Brain pericyte (primary cell): ENCODE results near the gene LZTS2.
"Not testable (repeated sequence)": the region's sequence is repeated elsewhere in the genome, so short reads cannot be mapped to it uniquely, and the experiment has no call there.

Experiments used
- DNase-seq: peaks from one replicate; pipeline ENCODE4 v3.0.0-alpha.2; 2012; ENCODE audit warnings: low read depth, low spot score

The LZTS2 gene, protein sequence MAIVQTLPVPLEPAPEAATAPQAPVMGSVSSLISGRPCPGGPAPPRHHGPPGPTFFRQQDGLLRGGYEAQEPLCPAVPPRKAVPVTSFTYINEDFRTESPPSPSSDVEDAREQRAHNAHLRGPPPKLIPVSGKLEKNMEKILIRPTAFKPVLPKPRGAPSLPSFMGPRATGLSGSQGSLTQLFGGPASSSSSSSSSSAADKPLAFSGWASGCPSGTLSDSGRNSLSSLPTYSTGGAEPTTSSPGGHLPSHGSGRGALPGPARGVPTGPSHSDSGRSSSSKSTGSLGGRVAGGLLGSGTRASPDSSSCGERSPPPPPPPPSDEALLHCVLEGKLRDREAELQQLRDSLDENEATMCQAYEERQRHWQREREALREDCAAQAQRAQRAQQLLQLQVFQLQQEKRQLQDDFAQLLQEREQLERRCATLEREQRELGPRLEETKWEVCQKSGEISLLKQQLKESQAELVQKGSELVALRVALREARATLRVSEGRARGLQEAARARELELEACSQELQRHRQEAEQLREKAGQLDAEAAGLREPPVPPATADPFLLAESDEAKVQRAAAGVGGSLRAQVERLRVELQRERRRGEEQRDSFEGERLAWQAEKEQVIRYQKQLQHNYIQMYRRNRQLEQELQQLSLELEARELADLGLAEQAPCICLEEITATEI

DNA sequence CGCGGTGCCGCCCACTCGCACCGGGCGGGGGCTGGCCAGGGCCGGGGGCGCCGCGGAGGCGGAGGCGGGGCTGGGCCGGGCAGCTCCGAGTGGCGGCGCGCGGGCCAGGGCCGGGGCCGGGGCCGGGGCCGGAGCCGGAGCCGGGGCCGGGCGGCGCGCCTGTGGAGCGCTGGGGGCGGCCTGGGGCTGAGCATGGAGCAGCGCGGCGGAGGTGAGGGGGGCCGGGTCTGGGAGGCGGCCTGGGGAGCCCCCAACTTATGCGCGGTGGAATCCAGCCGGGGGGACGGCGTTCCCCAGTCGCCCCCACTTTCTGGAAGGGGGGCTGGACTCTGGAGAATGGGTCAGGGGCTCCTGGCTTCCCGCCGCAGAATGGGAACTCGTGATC, at the start of gene LZTS2:
Gene LZTS2, plus strand, starts transcription at position 67 of the 385 bp plus-strand sequence. CDS start 2,731 bp downstream, outside the sequence.
- no peak for DNase-seq

DNA sequence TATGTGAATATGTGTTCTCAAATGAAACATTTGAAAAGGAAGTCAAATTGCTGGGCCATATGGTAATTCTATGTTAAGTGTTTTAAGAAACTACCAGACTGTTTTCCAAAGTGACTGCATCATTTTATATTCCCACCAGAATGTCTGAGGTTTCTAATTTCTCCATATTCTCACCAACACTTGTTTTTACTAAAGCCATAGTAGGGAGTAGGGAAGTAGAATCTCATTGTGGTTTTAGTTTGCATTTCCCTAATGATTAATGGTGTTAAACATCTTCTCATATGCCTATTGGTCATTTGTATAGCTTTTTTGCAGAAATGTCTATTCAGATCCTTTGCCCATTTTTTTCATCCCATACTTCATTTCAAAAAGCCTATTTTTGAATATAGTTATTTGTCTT, 39.4 kb upstream of the LZTS2 start:
- no peak for DNase-seq

DNA sequence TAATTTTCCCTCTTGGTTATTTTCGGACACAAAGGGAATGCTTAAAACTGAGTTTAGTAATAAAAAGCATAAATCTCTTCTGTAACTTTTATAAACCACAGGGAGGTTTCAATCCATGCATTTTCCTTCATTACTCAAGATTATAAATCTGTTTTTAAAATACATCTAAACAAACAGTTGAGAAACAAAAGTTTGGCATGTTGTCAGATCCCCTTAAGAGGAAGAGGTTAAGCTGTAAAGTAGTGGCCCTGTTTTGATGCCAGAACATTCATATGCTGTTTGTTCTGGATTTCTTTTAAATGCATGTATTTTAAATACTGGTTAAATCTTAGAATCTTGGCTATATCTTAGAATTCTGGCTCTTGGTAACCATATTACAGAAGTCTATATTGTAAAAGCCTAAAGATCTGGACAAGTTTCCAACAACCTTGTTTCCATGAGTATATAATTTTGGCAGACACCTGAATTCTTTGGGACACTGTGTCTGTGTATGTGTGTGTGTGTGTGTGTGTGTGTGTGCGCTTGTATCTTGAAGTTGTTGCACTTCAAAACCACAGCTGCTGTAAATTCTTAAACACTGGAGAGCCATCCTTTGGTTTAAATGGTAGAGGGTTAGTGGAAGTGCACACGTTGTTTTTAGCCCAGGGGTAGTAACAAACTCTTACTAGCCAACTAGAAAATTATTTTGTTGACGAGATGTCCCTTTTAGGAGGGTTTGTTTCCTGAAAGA, 37.1 kb upstream of the LZTS2 start:
- no peak for DNase-seq

- no peak for DNase-seq
Measured at GRCh38 chr10:100963826-100964225, 35.8 kb upstream of the LZTS2 start.

GRCh38 chr10:100965820-100966219, 33.8 kb upstream of the LZTS2 start:
- DNase-seq = no peak

DNA sequence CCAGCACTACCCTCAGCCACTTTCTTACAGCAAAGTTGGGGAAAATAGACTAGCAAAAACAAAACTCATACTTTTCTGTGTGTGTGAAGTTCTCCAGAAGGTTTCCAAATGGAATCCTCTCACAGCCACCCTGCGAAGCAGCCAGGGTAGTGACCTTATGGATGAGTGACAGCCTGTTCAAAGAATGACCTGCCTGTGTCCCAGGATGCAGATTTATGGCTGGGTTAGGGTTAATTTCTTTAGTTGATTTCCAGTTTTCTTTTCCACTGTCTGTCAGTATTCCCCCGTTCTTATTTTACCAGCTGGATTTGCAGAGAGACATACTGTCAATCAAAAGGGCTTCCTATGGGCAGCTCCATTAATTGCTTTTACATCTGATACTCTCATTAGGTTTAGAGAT, 32.7 kb upstream of the LZTS2 start:
- no peak for DNase-seq

GRCh38 chr10:100967332-100967731, 32.3 kb upstream of the LZTS2 start:
- DNase-seq = no peak

DNA sequence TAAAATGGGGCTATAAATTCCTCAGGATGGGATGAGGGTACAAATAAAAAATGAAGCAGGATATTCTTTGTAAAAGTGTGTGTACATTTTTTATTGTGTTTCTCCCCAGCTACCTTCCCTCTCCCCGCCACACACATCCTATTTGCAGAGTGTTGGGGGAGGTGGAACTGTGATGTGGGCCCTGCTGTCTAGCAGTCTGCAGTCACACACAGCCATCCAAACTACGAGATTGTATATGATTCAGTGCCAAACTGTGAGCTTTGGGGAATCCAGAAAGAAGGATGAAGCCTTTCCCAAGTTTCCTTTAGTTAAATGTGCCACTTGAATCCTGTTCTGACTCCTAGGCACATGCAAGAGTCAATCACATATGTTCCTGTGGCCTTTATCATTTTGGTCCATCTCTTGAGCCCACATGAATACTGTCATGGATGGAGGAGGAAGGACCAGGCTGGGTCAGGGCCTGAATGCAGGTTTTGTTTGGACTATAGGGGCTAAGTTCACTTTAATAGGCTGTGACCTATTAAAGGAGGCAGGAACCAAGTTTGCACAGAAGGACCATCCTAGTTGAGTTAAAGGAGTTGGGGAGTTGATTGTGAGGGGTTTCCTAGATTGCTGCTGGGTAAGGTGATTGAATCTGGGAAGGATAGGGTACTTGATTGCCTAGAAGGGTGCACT, 31.4 kb upstream of the LZTS2 start:
- DNase-seq = no peak

- DNase-seq = no peak
Measured at GRCh38 chr10:100968863-100969186, 30.8 kb upstream of the LZTS2 start.

DNA sequence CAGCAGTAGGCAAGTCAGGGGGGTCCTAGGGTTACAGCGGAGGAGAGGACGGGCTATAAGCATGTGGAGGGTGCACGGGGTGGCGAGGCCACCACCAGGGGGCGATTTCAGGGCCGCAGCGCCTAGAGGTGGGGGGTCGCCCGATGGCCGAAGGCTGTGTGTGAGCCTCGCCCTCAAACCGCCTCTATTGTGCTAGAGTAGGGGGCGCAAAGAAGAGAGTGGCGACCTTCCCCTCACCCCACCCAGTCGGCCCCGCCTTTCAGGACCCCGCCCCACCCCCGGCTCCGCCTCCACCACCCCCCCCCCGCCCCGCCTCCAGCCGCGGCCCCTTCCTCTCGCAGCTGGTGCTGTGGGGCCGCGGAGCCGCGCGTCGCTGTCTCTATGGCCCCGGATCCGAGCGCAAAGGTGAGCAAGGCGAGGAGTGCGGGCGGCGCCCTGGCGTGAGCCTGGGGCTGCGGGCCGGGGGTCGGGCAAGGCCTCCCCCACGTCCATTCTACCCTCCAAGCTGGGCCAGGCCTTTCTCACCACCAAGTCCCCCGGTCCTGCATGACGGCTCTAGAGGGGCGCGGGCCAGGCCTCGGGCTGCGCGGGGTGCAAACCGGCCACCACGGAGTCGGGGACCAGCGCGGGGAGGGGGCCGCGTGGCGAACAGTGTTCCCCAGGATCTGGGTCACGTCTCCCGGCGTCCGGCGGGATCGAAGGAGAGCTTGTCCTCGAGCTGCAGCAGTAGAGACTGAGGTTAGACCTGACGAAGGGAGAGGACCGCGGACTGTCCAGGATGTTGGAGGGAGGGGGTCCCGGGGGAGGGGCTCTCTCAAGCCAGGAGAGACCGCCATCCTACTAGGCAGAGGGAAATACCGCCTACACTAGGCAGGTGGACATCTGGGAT, 30.2 kb upstream of the LZTS2 start, which contains the start of gene SEMA4G:
Gene SEMA4G, plus strand, starts transcription at position 318 of the 889 bp plus-strand sequence. CDS start 3,409 bp downstream, outside the sequence.
- no peak for DNase-seq

GRCh38 chr10:100970076-100970913, 29.3 kb upstream of the LZTS2 start:
- DNase-seq = no peak

DNA sequence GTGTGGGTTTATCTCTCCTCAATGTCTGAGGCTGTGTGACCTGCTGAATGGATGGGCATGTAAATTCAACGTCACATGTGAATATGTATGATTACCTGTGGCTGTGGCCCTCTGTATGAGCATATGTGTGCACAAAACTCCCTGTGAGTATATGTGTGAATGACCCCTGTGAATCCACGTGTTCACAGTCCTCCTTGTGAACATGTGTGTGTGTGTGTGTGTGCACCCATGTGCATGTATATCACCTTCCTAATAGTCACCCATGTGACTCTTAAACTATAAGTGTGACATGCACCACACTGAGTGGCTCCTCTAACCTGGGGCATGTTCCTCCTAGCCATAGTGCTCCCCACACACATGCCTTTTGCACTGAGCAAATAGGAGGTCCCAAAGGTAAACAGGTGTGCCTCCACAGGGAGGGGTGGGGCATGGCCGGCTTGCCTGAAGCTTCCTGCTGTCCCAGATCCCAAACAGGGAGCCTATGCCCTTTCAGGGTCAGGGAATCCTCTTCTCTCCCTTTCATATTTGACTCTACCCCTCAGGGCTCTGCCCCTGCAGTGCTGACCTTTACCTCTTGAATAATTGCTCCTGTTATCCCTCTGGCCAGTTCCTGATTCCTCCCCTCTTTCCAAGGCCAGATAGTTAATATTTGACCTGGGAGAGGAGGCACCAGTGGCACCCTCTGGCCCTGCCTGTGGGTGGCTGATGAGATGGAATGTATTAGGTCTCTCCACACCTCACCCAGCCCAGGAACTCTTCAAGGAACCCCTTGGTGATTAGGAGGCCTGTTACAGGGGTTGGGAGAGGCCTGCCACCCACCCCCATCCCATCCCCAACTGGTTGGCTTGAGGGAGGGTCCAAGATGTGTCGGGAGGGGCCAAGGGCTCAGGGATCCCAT, 28.4 kb upstream of the LZTS2 start:
- no peak for DNase-seq

DNA sequence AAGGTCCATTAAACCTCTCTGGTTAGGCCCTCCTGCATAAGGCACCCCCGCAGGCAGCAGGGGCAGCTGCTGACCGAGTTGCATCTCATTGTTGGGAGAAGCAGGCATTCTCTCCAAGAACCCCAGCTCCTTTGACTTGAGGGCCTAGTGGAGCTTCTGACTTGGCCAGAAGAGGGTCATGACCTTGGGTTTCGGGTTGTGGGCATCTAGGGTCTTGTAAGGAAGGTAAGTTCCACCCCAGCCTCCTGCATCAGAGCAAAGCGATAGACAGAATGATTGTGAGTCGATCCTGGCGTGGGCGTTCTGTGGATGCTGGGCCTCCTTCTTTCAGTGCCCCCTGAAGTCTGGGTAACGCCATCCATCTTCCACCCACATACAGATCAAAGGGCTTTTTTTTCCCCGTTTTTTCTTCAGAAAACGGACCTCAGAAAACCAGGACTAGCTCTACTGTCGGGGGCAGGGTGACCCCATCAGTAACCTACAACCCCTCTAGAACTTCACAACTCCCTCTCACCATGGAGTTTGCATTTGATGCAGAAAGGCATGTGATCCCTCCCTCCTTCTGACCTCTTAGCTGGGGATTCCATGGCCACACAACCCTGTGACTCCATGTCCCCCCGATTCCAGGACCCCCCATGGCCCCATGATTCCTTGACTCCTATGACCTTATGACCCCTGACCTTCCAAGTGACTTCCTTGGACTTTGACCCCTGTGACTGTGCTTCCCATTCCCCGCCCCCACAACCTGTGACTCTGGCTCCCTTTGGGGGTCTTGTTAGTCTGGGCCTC, 27.3 kb upstream of the LZTS2 start:
- no peak for DNase-seq

DNA sequence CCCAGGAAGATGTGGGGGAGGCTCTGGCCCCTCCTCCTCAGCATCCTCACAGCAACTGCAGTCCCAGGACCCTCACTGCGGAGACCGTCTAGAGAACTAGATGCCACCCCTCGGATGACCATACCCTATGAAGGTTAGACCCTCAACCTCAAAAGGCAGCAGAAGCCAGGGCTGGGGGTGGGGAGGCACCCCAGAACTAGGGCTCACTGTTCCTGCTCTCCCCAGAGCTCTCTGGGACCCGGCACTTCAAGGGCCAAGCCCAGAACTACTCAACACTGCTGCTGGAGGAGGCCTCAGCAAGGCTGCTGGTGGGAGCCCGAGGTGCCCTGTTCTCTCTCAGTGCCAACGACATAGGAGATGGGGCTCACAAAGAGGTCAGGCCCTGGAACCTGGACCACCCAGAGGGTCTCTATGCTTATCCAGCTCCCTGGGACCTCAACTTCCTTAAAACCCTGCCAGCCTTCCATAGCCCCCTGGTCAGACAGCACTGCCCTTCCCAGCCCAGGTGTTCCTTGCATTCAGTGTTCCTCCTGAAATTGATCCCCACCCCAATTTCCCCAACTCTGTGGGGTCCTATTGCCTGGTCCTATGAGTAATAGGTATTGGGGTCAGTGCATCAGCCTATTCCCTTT, 26.6 kb upstream of the LZTS2 start:
- DNase-seq = no peak

GRCh38 chr10:100975397-100975796, 24.2 kb upstream of the LZTS2 start:
- DNase-seq = not testable (repeated sequence)

GRCh38 chr10:100976906-100977305, 22.7 kb upstream of the LZTS2 start:
- no peak for DNase-seq

DNA sequence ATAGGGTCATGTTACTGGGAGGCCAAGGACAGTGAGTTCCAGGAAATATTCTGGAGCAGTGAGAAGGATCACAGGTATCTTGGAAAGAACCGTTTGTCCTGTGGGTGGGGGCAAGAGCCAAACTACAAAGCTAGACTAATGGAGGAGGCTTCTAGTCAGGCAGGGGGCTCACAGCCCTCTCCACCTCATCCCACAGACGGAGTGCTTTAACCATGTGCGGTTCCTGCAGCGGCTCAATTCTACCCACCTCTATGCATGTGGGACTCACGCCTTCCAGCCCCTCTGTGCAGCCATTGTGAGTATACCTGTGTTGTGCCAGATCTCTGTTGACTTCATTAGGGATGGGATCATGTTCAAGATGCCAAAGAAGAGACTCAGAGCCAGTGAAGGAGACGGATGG, 22.2 kb upstream of the LZTS2 start:
- DNase-seq = no peak
